ENCODE results near the gene SPTBN1.
"Not testable (repeated sequence)": the region's sequence is repeated elsewhere in the genome, so short reads cannot be mapped to it uniquely, and the experiment has no call there.

SPTBN1 gene

GRCh38 chr2:54528311-54528955, 72.3 kb downstream of the SPTBN1 start:
- no peak for DNase-seq (ENCODE audit: low read depth)
- TF ChIP-seq CTCF (IDR thresholded peaks at IDR 0.05; ENCODE audit: insufficient read depth, low read depth, low read length, missing control alignments), result no peak
- no peak overlapping the region for H3K4me3 ChIP-seq (ENCODE audit: low read depth, low read length)

GRCh38 chr2:54529518-54529917, 73.4 kb downstream of the SPTBN1 start:
- not testable (repeated sequence) for DNase-seq (ENCODE audit: low read depth); H3K4me3 ChIP-seq (ENCODE audit: low read depth, low read length)

- peak; percentile 44 for DNase-seq (ENCODE audit: low read depth)
- no peak for TF ChIP-seq CTCF (IDR thresholded peaks at IDR 0.05; ENCODE audit: insufficient read depth, low read depth, low read length, missing control alignments)
- H3K4me3 ChIP-seq (ENCODE audit: low read depth, low read length), result no peak overlapping the region
Observed at GRCh38 chr2:54529935-54530334, 73.8 kb downstream of the SPTBN1 start.

GRCh38 chr2:54531558-54531957, 75.4 kb downstream of the SPTBN1 start:
- no peak for TF ChIP-seq CTCF (IDR thresholded peaks at IDR 0.05; ENCODE audit: insufficient read depth, low read depth, low read length, missing control alignments)
- DNase-seq (ENCODE audit: low read depth), result no peak
- H3K4me3 ChIP-seq (ENCODE audit: low read depth, low read length), result no peak overlapping the region

- DNase-seq (ENCODE audit: low read depth), result no peak
- no peak for TF ChIP-seq CTCF (IDR thresholded peaks at IDR 0.05; ENCODE audit: insufficient read depth, low read depth, low read length, missing control alignments)
- no peak overlapping the region for H3K4me3 ChIP-seq (ENCODE audit: low read depth, low read length)
Observed at GRCh38 chr2:54534221-54534620, 78.1 kb downstream of the SPTBN1 start.

GRCh38 chr2:54534625-54535024, 78.5 kb downstream of the SPTBN1 start:
- H3K4me3 ChIP-seq (ENCODE audit: low read depth, low read length), result no peak overlapping the region
- no peak for TF ChIP-seq CTCF (IDR thresholded peaks at IDR 0.05; ENCODE audit: insufficient read depth, low read depth, low read length, missing control alignments)
- no peak for DNase-seq (ENCODE audit: low read depth)

- TF ChIP-seq CTCF (IDR thresholded peaks at IDR 0.05; ENCODE audit: insufficient read depth, low read depth, low read length, missing control alignments), result no peak
- H3K4me3 ChIP-seq (ENCODE audit: low read depth, low read length), result no peak overlapping the region
- peak; percentile 37 for DNase-seq (ENCODE audit: low read depth)
Observed at GRCh38 chr2:54535599-54536195, 79.6 kb downstream of the SPTBN1 start.
